GM21367 (cell line): ENCODE results near the gene LRFN3.
"Not testable (repeated sequence)": the region's sequence is repeated elsewhere in the genome, so short reads cannot be mapped to it uniquely, and the experiment has no call there.

ENCODE experiments used
- ATAC-seq: cut with Tn5 transposase; IDR thresholded peaks from one replicate; pipeline ENCODE4 v1.9.1; 2021; ENCODE audit not compliant: unreplicated experiment

The LRFN3 gene

GRCh38 chr19:35973487-35973886 lies 37.3 kb downstream of the LRFN3 start:
- ATAC-seq: no peak

DNA sequence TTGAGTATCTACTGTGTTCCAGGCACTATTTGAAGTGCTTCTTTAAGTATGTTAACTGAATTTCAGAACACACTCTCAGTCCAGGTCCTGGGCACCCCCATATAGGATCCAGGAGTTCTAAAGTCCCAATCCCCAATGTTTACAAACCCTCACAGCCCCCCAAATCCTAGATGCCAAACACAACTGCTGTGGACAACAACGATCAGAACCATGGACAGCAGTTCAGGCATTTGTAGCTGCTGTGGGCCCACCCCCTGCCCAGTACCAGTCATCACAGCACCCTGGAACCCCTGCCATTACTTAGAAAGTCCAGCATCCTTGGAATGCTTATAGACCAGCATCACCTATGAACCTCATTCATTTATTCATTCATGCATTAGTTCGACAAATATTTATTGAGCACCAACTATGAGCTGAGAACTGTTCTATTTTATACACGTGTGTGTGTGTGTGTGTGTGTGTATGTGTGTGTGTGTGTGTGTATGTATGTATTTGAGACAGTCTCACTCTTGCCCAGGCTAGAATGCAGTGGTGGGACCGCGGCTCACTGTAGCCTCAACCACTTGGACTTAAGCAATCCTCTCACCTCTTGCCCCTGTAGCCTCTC lies 39.5 kb downstream of the LRFN3 start:
- no peak for ATAC-seq

DNA sequence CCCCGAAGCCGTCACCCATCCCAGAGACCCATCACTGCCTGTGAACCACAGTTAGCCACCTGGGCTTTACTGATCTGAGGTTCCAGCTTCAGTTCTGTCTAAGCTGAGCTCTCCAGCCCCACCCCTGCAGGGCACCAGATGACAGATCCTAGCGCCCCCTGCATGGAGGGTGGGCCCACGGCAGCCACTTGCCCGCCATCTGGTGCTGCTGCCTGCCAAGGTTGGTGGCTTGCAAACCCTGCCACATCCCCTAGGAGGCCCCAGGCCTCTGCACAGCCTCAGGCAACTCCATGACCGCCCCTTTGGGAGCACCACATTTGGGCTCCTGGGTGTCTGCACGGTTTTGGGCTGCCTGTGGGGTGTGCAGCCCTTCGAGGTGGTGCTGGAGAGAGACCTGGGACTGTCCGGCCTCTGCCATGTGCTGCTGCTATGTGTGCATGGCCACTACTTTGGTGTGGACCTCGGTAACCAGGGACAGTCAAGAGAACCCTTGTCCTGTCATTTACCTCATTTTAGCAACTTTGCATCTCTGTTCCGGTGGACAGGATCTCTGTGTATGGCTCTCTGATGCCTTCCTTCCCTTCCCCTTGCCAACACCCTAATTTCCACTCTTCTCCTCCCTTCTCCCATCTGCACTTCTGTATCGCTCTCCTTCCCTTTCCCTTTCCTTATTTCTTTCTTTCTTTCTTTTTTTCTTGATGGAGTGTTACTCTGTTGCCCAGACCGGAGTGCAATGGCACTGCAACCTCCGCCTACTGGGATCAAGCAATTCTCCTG lies 41.5 kb downstream of the LRFN3 start:
- ATAC-seq: no peak

- ATAC-seq: no peak
Observed at GRCh38 chr19:35978271-35978670, 42.1 kb downstream of the LRFN3 start.

GRCh38 chr19:35978832-35979365 lies 42.7 kb downstream of the LRFN3 start:
- no peak for ATAC-seq

- ATAC-seq: not testable (repeated sequence)
Observed at GRCh38 chr19:35980997-35981396, 44.8 kb downstream of the LRFN3 start.

- no peak for ATAC-seq
Observed at GRCh38 chr19:35983177-35983576, 47.0 kb downstream of the LRFN3 start.

- no peak for ATAC-seq
Observed at GRCh38 chr19:35986111-35986510, 49.9 kb downstream of the LRFN3 start.

DNA sequence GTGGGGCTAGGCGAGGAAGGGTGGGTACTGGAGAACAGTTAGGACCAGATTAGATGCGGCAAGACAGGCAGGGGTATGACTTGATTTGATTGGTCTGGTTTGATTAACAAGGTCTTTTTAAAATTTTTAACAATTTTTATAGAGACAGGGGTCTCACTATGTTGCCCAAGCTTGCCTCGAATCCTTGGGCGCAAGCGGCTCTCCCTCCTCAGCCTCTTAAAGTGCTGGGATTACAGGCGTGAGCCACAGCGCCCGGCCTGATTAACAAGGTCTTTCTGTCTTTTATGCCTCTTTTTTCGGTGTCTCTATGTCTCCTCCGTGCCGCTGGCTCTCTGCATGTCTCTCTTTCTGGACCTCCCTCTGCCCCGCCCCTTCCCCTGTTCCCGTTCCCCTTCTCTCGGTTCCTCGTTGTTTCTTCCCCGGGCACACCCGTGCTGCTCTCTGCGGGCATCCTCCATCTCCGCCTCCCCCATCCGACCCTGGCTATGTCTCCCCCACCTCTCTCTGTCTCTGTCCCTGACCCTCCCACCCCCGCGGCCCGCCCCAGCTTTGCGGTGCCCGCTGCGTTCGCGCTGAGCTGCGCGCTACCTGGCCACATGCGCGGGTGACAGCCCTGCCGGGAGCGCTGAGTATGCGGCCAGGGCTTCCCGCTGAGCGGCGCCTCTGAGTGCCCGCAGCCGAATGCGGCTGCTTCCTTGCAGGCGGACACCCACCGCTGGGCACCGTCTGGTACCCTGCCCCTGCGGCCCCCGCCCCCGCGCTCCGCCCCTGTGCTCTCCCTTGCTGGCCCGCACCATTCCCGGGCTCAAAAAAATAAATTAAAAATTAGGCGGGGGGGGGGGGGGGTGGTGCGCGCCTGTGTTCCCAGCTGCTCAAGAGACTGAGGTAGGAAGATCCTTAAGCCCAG lies 50.7 kb downstream of the LRFN3 start:
- no peak for ATAC-seq

- ATAC-seq: no peak
Observed at GRCh38 chr19:35987571-35987896, 51.4 kb downstream of the LRFN3 start.

- no peak for ATAC-seq
Observed at GRCh38 chr19:35988824-35989223, 52.6 kb downstream of the LRFN3 start.

GRCh38 chr19:35990156-35990555 lies 54.0 kb downstream of the LRFN3 start:
- no peak for ATAC-seq

- ATAC-seq: no peak
Observed at GRCh38 chr19:35990771-35991730, 54.9 kb downstream of the LRFN3 start.

DNA sequence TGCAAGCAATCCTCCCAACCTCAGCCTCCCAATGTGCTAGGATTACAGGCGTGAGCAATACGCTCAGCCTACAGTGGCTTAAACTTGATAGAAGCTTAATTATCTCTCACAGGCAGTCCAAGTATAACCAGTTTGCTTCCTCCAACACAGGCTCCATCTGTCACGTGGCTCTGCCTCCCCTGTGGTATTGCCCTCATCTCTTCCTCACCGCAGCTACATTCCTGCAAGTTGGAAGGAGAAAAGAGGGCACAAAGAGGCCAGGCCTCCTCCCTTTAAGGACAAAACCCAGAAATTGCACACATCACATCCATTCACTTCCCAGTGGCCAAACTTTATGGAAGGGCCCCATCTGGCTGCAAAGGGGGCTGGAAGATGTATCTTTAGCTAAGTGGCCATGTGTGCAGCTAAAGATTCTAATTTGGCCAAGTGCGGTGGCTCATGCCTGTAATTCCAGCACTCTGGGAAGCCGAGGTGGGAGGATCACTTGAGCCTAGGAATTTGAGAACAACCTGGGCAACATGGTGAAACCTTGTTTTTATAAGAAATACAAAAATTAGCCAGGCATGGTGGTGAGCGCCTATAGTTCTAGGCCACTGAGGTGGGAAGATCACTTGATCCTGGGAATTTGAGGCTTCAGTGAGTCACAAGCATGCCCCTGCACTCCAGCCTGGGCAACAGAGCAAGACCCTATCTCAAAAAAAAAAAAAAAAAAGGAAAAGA lies 55.7 kb downstream of the LRFN3 start:
- no peak for ATAC-seq

DNA sequence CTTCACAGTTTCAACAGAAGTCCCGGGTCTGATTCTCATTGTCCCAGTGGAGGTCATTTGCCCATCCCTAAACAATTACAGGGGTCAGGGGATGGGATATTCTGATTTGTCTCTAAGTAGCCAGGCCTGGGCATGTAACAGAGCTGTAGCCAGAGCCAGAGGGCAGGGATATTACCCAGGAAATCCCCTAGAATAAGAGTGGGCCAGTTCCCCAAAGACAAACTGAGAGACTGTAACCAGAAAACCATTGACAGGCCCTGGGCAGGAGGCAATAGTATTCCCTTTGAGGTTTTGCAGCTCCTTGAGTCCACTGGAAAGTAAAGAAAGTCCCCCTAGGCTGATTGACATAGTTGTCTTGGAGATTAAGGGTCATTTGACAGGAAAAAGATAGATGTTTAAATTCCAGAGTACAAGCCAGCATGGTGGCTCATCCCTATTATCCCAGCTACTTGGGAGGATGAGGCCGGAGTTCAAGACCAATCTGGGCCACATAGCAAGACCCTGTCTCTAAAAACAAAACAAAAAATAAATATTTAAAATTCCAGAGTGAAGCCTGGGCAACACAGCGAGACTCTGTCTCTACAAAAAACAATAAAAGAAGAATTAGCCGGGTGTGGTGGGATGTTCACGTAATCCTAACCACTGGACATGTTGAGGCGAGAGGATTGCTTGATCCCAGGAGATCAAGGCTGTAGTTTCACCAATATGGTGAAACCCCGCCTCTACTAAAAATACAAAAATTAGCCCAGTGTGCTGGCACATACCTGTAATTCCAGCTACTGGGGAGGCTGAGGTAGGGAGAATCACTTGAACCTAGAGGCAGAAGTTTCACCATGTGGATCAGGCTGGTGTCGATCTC lies 57.0 kb downstream of the LRFN3 start:
- ATAC-seq: no peak

GRCh38 chr19:35993923-35994598 lies 57.9 kb downstream of the LRFN3 start:
- ATAC-seq: no peak
